GM21619 (cell line): ENCODE results near the gene ARHGAP22.

Experiments
- ATAC-seq: cut with Tn5 transposase; IDR thresholded peaks from one replicate; pipeline ENCODE4 v1.9.1; 2021; ENCODE audit not compliant: unreplicated experiment

The ARHGAP22 gene

GRCh38 chr10:48501226-48501625 lies 103.6 kb downstream of the ARHGAP22 start:
- ATAC-seq: no peak

- no peak for ATAC-seq
Observed at GRCh38 chr10:48500771-48501170, 104.1 kb downstream of the ARHGAP22 start.

GRCh38 chr10:48498940-48499510 lies 105.8 kb downstream of the ARHGAP22 start:
- ATAC-seq: no peak

- no peak for ATAC-seq
Observed at GRCh38 chr10:48497780-48498770, 106.8 kb downstream of the ARHGAP22 start.

GRCh38 chr10:48496831-48497779 lies 107.8 kb downstream of the ARHGAP22 start:
- no peak for ATAC-seq

GRCh38 chr10:48496105-48496830 lies 108.6 kb downstream of the ARHGAP22 start:
- no peak for ATAC-seq

- ATAC-seq: no peak
Observed at GRCh38 chr10:48495282-48496045, 109.4 kb downstream of the ARHGAP22 start.

GRCh38 chr10:48494611-48495010 lies 110.3 kb downstream of the ARHGAP22 start:
- ATAC-seq: no peak

GRCh38 chr10:48494073-48494472 lies 110.8 kb downstream of the ARHGAP22 start:
- no peak for ATAC-seq

- no peak for ATAC-seq
Observed at GRCh38 chr10:48493083-48493871, 111.6 kb downstream of the ARHGAP22 start.

- no peak for ATAC-seq
Observed at GRCh38 chr10:48492201-48492600, 112.7 kb downstream of the ARHGAP22 start.

- no peak for ATAC-seq
Observed at GRCh38 chr10:48491392-48492139, 113.3 kb downstream of the ARHGAP22 start.

GRCh38 chr10:48490946-48491345 lies 113.9 kb downstream of the ARHGAP22 start:
- ATAC-seq: no peak

GRCh38 chr10:48490571-48490940 lies 114.3 kb downstream of the ARHGAP22 start:
- no peak for ATAC-seq

- ATAC-seq: no peak
Observed at GRCh38 chr10:48489099-48489498, 115.8 kb downstream of the ARHGAP22 start.

- ATAC-seq: no peak
Observed at GRCh38 chr10:48487244-48487643, 117.6 kb downstream of the ARHGAP22 start.

- no peak for ATAC-seq
Observed at GRCh38 chr10:48485711-48486110, 119.2 kb downstream of the ARHGAP22 start.

GRCh38 chr10:48484911-48485310 lies 120.0 kb downstream of the ARHGAP22 start:
- ATAC-seq: no peak
